NCI-H748 treated with DMSO at 0.1 percent for 48 hours (cell line): ENCODE results near the gene HABP4.

ENCODE experiments used
- DNase-seq: peaks from one replicate; lab custom pipeline; 2025; lab: John Stamatoyannopoulos, UW

Gene HABP4

DNA sequence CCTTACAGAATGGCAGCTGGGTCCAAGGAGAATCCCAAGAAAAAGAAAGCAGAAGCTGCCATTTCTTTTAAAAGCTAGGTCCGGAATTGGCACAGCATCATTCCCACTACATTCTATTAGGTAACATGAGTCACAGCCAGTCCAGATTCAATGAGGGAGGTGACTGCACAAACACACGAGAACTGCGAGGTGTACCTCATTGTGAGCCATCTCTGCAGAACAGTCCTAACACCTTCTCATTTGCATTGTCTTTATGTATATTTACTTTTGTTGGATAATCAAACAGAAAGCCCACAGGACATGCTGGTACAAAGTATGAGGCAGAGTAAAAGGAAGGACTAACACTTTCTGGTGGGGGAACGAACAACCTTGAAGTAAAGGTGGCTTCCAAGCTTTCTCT lies 14.6 kb upstream of the HABP4 start:
- DNase-seq = no peak

DNA sequence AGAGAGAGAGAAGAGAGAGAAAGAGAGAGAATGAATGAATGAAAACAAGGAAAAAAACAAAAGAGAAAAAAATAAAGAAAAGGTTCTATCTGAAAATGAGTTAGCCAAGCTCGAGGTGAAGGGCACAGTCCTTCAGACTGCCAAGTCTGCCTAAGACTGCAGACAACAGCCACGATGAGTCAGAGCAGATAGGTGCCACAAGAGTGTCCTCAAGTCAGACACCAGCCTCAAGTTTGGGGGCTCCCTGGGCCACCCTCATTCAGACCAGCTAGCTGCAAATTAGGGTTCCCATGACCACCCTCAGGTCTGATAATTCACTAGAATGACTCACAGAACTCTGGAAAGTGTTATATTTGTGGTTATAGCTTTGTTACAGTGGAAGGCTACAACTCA lies 13.9 kb upstream of the HABP4 start:
- DNase-seq = no peak

DNA sequence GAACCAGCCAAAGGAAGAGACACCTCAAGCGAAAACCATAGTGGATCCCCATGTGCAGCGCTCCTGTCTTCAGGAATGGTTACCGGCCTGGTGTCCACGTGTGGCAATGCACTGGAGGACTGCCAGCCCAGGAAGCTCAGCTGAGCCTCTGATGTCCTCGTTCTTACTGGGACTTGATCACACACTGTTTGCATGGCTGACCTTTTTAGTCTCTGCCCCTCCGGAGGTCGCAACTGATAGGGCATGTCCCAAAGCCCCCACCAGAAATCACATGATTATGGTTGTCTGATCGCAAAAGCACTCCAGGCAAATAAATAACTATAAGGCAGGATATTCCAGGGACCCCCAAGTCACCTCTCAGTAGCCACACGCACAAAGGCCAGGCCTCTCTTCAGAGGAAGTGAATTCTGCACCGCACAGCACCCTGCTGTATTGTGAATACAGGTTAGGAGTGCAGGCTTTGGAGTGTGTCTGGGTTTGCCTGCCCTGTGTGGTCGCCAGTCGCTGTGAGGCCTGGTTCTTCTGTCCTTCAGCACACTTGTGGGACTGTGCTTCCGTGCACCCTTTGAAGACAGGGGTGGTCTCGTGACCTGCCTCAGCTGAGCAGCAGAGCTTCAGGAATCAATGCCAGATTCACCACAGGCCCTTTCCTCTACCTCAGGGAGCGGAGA lies 13.4 kb upstream of the HABP4 start:
- DNase-seq = no peak

DNA sequence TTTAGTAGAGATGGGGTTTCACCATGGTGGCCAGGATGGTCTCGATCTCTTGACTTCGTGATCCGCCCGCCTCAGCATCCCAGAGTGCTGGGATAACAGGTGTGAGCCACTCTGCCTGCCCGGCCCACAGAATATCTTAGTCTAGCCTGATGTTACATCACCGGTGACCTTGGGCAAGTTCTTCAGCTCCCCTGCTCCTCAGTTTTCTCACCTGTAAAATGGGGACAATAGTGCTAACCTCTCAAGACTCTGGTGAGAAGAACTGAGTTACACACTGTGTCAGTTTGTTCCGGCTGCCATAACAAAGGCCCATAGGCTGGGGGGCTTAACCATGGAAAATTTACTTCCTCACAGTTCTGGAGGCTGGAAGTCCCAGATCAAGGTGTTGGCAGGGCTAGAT lies 12.5 kb upstream of the HABP4 start:
- DNase-seq = no peak

DNA sequence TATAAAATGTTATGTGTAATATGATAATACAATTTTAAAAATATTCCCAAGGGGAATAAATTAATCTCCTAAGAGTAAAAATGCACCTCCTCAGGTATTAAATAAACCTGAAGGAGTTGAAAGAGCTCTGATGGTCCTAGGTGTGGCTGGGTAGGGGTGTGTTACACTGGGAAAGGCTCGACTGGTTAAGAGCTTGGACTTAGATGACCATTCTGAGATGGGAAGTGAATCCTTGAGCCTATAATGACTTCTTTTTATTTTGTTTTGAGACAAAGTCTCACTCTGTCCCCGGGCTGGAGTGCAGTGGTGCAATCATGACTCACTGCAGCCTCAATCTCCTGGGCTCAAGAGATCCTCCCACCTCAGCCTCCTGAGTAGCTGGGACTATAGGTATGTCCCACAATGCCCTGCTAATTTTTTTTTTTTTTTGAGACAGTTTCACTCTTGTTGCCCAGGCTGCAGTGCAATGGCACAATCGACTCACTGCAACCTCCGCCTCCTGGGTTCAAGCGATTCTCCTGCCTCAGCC lies 9.2 kb upstream of the HABP4 start:
- no peak for DNase-seq

DNA sequence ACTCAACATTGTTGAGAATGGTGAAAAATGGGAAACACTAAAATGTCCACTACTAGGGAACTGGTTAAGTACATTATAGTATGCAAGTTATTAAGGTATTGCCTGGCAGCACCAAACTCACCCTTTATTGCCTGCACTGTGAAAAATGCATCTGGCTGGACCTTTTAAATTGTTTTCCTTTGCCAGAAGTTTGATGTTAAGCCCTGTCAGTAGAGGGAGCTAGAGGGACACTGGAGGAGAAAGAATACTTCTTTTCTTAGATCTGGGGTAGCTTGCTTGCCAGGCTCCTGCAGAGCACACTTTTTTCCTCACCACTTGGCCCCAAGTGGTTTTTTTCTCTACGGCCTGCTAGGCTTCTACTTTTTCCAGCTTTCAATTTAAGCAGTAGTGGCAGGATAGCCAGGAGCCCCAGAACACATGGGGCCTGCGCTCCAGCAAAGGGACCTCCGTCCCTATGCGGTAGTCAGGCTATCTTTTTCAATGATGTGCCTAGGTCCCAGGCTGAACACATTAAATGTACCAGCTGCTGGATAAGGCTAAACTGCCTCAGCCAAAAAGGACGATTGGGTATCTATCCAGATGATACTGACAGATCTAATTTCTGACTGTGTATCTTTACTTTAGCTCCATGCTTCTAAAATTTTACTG lies 8.0 kb upstream of the HABP4 start:
- peak; percentile 25 for DNase-seq

DNA sequence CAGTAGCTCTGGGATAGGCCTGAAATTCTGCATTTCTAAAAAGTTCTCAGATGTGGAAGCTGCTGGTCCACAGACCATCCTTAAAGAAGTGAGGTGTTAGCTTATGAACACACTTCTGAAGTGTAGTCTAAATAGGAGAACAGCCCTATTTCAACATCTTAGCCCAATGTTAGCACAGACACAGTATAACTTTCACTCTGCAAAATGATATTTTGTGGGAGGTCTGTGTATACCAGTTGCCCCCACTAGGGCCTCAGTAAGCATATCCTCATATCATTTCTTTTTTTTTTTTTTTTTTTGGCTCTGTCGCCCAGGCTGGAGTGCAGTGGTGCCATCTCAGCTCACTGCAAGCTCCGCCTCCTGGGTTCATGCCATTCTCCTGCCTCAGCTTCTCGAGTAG lies 7.5 kb upstream of the HABP4 start:
- no peak for DNase-seq

DNA sequence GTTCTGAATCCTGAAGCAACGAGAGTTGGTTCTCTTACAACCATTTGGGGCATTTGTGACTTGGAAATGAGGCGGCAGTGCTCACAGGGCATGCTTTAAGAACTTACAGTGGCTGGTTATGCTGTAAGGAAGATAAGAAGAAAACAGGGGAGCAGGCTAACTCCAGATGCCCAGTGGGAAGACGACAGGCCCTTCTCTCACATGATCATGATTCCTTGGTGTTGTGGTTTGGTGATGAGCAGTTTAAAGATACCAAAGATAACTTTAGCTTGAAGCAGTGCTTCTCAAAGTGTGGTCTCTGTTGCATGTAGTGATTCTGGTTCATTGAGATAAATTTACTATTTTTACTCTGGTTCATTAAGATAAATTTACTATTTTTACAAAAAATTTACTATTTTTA lies 2.6 kb upstream of the HABP4 start:
- DNase-seq = no peak

DNA sequence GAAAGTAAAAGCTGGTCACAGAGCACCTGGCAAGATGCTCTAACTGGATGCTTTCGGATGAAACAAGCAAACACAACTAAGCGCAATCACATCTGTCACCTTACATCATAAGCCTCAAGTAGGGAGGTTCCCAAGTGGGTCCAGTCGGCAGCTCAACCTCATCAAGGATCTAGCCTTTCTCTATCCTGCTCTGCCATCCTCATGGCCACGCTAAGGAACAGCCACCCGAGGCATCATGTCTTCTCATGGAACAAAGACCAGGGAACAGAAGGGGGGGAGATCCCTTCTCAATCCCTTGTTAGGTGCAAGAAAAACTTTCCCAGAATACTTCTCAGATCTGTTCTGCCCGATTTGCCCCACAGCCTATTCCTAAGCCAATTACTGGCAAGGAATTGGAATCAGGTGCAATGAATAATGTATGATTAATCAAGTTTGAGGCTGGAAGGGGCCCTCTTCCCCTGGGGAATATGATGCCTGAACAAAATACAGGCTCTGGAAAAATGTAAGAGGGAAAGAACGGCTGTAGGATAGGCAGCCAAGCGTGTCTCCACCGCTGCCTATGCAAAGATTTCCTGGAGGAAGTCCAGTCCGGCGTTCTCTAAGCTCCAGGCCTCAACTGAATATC lies 1.3 kb upstream of the HABP4 start:
- DNase-seq = no peak

DNA sequence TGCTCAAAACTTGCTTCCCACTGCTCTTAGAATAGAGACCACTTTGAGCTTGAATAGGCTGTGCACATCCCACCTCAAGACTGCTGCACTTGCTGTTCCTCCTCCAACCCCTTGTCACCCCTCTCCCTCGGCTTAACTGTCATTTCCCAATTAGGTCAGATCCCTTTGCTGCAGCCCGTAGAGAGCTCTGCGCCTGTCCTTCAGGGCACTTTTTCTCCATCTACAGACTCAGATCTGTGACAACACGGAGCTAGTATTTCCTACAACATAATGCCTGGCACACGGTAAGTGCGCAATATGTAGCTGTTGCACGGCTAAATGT lies 485 bp upstream of the HABP4 start:
- no peak for DNase-seq

DNA sequence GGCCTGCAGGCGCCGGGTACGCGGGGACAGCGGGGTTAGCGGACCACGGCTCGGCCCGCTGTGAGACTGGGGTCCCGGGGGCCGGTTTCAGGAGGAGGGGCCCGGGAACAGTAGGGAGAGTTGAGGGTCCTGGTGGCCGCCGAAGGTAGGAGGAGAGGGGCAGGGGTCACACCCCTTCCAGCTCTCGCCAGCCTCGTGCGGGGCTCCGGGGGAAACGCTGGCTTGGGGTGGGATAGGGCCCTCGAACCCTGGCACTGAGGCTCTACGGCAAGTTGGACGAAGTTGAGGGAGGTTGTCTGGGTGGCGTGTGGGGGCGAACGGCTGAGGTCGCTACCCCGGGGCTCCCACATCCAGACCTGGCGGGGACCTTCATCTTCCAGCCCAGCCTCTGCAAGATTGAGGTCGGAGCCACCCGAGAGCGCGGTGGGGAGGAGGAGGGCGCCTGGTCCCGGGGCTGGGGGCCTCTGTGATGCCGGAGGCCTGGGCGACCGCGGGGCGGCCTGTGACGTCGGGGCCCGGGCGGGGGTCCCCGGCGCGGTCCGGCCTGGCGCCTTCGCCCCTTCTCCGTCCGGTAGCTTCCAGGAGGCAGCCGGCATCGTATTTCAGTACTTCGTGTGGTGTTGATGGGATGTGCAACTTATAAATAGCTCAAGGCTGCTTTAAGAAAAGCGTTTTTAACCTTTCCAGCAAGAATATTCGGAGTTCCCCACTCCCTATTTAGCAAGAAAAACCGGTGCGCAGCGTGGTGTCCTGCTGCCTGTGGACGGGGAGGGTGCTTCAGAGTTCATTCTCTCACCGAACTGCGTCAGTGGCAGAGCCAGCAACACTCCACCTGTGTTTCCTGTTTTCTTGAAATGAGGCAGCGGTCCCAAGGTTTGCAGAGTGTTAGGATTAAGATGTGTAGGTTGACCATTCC lies 902 bp downstream of the HABP4 start:
- DNase-seq = peak; percentile 50

DNA sequence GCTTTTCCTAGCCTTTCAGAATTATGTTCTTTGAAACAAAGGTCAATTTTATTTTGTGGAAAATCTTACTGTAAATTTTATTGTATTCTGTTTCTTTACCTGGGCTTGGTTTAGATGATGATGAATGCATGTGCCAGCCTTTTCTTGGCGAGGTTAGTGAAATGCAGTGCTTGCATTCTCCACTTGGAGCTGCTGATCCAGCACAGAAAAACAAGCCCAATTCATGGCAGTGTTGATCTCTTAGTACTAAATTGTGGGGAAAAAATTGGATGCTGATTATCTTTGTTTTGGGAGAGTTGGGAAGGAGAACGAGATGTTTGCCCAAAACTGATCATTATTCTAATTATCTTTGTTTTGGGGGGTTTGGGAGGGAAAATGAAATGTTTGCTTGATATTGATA lies 3.7 kb downstream of the HABP4 start:
- DNase-seq = no peak

DNA sequence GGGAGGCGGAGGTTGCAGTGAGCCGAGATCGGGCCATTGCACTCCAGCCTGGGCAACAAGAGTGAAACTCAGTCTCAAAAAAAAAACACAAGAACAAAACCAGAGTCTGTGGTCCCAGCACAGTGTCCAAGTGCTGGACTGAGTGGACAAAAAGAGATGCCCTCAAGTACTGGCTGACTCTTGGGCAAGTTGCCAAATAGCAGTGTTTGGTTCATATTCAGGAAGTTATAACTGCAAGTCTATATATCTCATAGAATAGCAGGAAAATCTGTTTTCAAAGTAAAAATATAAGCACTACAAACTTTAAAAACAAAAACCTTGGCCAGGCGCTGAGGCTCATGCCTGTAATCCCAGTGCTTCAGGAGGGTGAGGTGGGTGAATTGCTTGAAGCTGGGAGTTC lies 7.3 kb downstream of the HABP4 start:
- no peak for DNase-seq

DNA sequence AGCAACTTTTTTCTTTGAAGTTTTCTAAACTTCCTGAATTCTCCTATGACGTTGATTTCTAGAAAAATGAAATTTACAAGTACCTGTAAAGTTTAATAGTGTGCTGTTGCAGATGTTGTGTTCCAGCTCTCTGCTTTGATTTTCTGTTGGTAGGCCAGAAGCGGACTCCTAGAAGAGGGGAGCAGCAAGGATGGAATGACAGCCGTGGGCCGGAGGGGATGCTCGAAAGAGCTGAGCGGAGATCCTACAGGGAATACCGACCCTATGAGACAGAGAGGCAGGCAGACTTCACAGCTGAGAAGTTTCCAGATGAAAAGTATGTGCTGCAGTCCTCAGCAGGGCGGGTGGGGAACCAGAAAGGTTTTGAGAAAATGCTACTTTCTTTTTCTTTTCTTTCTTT lies 8.3 kb downstream of the HABP4 start:
- no peak for DNase-seq

DNA sequence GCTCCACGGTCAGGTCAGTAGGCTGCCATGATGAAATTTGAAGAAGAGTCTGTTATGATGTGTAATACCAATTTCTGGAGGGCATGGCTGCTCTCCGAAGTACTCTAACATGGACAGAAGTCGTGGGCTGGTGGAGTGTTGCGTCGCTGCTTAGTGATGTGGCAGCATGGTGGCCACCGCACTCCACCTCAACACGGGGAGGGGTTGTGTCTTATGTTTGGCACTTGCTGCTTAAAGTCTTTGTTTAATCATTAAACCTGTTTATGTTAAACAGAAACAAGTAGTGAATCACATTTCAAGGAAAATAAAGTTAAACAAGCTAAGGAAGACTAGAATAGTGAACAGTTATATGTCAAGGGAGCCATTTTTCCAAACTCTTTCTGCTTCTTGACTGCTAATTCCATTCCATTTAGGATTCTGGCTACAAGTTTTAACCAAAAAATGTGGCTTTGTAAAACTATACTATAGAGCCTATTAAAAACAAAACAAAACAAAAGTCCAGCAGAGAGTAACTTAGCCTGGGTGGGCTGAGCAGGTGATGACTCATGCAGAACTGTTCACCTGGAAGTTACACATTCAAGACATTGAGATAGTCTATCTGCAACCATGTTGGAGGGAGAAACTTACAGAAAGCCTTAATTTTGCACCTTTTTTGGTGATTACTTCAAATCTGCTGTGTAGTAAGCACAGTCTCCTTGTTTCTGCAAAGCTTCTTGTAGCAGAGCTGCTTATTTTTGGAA lies 9.5 kb downstream of the HABP4 start:
- no peak for DNase-seq

DNA sequence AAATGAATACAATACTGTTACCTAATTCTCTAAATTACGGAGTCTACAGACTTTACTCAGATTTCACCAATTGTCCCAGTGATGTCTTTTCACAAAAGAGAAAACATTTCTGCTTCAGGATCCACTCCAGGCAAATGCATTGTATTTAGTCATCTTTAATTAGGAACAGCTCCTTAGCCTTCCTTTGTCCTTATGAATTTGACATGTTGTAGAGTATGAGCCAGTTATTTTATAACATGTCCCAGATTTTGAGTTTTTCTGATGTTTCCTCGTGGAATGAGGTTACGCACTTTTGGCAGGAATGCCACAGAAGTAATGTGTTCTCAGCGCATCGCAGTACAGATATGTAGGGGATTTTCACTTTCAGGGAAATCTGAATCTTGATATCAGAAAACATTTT lies 10.5 kb downstream of the HABP4 start:
- no peak for DNase-seq

DNA sequence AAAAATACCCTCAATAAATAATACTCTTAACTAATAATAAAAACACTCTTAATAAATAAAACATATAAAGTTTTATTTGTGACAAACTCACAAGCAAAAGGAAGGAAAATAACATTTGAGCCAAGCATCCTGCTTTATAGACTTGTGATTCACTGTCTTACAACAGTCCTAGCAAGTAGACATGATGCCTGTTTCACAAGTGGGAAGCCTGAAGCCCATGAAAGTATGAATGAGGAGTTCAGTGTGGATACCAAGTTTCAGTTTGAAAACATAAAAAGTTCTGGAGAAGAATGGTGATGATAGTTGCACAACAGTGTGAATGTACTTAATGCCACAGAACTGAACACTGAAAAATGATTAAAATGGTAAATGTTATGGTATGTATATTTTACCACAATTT lies 10.9 kb downstream of the HABP4 start:
- no peak for DNase-seq

DNA sequence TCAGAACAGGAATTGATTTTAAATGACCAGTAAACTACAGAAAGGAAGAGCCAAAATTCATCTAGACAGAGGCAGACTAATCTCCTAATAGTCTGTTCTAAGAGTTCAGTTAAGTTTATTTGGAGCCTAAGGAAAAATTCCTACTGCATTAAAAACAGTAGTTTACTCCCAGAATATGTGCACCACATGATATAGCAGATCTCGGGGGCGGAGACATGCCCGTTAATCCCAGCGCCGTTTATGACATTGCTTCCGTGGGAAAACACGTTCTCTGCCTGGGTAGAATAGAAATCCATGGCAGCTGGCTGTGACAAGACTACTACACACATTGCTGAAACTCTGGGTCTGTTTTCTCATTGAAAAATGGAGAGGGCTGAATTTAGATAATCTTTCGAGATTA lies 11.4 kb downstream of the HABP4 start:
- no peak for DNase-seq

DNA sequence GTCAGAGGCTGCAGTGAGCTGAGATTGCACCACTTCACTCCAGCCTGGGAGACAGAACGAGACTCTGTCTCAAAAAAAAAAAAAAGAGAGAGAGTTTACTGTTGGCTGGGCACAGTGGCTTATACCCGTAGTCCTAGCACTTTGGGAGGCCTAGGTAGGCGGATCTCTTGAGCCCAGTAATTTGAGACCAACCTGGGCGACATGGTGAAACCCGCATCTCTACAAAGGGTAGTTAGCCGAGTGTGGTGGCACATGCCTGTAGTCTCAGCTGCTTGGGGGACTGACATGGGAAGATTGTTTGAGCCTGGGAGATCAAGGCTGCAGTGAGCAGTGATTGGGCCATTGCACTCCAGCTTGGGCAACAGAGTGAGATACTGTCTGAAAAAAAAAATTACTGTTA lies 12.6 kb downstream of the HABP4 start:
- no peak for DNase-seq

DNA sequence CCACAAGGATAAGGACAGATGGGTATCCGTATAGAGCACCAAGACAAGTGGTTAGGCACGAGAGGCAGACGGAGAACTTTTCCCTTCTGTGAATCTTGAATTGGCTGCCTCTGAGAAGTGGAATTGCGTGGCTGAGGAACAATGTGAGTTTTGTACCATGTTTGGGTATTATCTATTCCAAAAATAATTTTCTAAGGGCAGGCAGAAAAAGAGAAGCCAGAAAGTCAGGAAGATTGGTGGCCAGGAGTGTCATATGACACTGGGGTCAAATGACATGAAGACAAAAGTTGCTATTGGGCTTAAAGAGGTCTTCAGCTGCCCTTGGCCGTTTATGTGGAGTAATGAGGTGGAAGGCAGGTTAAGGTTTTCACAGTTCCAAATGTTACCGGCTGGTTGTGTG lies 14.5 kb downstream of the HABP4 start:
- no peak for DNase-seq

DNA sequence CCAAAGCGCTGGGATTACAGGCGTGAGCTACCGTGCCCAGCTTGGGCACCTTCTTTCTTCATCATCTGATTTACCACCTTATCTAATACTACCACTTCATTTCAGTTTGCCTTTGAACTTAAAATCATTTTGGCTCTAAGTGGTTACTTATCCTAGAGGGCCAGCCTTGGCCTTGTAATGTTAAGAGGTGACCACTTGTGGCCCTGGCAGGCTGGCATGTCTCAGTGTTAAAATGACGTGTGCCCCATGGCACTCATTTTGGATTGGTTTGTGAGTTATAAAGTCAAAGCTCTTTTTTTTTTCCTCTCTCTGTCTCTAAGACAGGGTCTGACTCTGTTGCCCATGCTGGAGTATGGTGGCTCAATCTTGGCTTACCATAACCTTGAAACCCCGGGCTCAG lies 17.8 kb downstream of the HABP4 start:
- DNase-seq = no peak

DNA sequence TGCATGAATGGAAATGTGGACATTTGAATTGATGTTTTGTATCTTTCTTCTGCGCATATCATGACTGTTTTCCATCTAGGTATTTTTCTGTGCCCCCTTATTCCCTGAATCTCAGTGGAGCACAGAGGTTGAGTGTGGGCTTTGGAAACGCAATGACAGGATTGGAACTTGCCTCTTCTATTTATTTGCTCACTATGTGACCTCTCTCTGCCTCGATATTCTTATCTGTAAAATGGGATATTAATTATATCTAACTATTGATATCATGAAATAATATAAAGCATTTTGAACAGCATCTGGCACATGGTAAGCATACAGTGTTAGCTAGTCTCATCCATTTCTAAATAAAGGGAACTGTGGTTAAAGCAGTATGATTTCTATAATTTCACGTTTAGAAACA lies 26.0 kb downstream of the HABP4 start:
- DNase-seq = no peak
